GM21360 (cell line): ENCODE results near the gene SGO2.
"Not testable (repeated sequence)": the region's sequence is repeated elsewhere in the genome, so short reads cannot be mapped to it uniquely, and the experiment has no call there.

Experiments used
- ATAC-seq: cut with Tn5 transposase; IDR thresholded peaks from one replicate; pipeline ENCODE4 v1.9.1; 2021; ENCODE audit warnings: mild to moderate bottlenecking, moderate library complexity; ENCODE audit not compliant: unreplicated experiment

SGO2 gene

GRCh38 chr2:200588076-200588678 is 62.2 kb downstream of the SGO2 start:
- no peak for ATAC-seq

GRCh38 chr2:200590090-200590489 is 64.1 kb downstream of the SGO2 start:
- no peak for ATAC-seq

GRCh38 chr2:200591308-200591707 is 65.3 kb downstream of the SGO2 start:
- no peak for ATAC-seq

GRCh38 chr2:200592406-200593075 is 66.5 kb downstream of the SGO2 start:
- ATAC-seq: no peak

GRCh38 chr2:200593905-200594304 is 67.9 kb downstream of the SGO2 start:
- ATAC-seq: no peak

- ATAC-seq: no peak
Observed at GRCh38 chr2:200595913-200596312, 69.9 kb downstream of the SGO2 start.

- no peak for ATAC-seq
Observed at GRCh38 chr2:200596774-200597570, 71.0 kb downstream of the SGO2 start.

- ATAC-seq: no peak
Observed at GRCh38 chr2:200599206-200599605, 73.2 kb downstream of the SGO2 start.

GRCh38 chr2:200600549-200601225 is 74.7 kb downstream of the SGO2 start:
- no peak for ATAC-seq

- ATAC-seq: no peak
Observed at GRCh38 chr2:200602584-200602983, 76.6 kb downstream of the SGO2 start.

GRCh38 chr2:200603972-200604371 is 78.0 kb downstream of the SGO2 start:
- no peak for ATAC-seq

GRCh38 chr2:200604571-200605255 is 78.7 kb downstream of the SGO2 start:
- ATAC-seq: no peak

GRCh38 chr2:200608341-200609027 is 82.5 kb downstream of the SGO2 start:
- no peak for ATAC-seq

- no peak for ATAC-seq
Observed at GRCh38 chr2:200609028-200609614, 83.1 kb downstream of the SGO2 start.

- not testable (repeated sequence) for ATAC-seq
Observed at GRCh38 chr2:200610217-200610616, 84.2 kb downstream of the SGO2 start.

GRCh38 chr2:200613692-200614091 is 87.7 kb downstream of the SGO2 start:
- ATAC-seq: no peak

GRCh38 chr2:200614249-200614648 is 88.2 kb downstream of the SGO2 start:
- no peak for ATAC-seq

- no peak for ATAC-seq
Observed at GRCh38 chr2:200615247-200615646, 89.2 kb downstream of the SGO2 start.

GRCh38 chr2:200616193-200616592 is 90.2 kb downstream of the SGO2 start:
- no peak for ATAC-seq

- no peak for ATAC-seq
Observed at GRCh38 chr2:200616656-200617055, 90.6 kb downstream of the SGO2 start.
